H9 (cell line): ENCODE data around the gene GSTA4. TPM values are rescaled to one million over a fixed set of nuclear protein-coding genes. Genes with fewer than 3 reads are reported as not detected.

Experiments
- DNase-seq: peaks from one replicate; pipeline ENCODE4 v3.0.0-alpha.2; 2017
- H2AFZ ChIP-seq: one replicate; pipeline ENCODE4 v1.6.1; 2013; ENCODE audit warnings: mild to moderate bottlenecking, low read length, control low read depth, moderate library complexity
- H2AK5ac ChIP-seq: 2 replicates; pipeline ENCODE4 v1.6.1; 2013; ENCODE audit warnings: low read length, control low read depth, mixed read lengths; ENCODE audit not compliant: insufficient read length
- H2BK120ac ChIP-seq: one replicate; pipeline ENCODE4 v1.6.1; 2013; ENCODE audit warnings: low read depth, mild to moderate bottlenecking, low read length, control low read depth, inconsistent platforms; ENCODE audit not compliant: poor library complexity, severe bottlenecking
- H2BK12ac ChIP-seq: 2 replicates; pipeline ENCODE4 v1.6.1; 2013; ENCODE audit warnings: low read length, control low read depth, mixed read lengths, low read depth; ENCODE audit not compliant: insufficient read length
- H2BK15ac ChIP-seq: 2 replicates; pipeline ENCODE4 v1.6.1; 2013; ENCODE audit warnings: low read depth, low read length, control low read depth
- H2BK20ac ChIP-seq: one replicate; pipeline ENCODE4 v1.6.1; 2013; ENCODE audit warnings: low read depth, mild to moderate bottlenecking, low read length, control low read depth, inconsistent platforms; ENCODE audit not compliant: poor library complexity, severe bottlenecking
- H2BK5ac ChIP-seq: 2 replicates; pipeline ENCODE4 v1.6.1; 2013; ENCODE audit warnings: low read length, control low read depth, mixed read lengths; ENCODE audit not compliant: insufficient read length
- H3K14ac ChIP-seq: 2 replicates; pipeline ENCODE4 v1.6.1; 2013; ENCODE audit warnings: low read length, control low read depth; ENCODE audit not compliant: insufficient read depth
- H3K18ac ChIP-seq: 2 replicates; pipeline ENCODE4 v1.6.1; 2013; ENCODE audit warnings: low read depth, mild to moderate bottlenecking, mixed read lengths, low read length, control low read depth; ENCODE audit not compliant: insufficient read length
- H3K23ac ChIP-seq: 2 replicates; pipeline ENCODE4 v1.6.1; 2013; ENCODE audit warnings: low read length, control low read depth, mixed read lengths, low read depth; ENCODE audit not compliant: insufficient read length
- H3K23me2 ChIP-seq: 2 replicates; pipeline ENCODE4 v1.6.1; 2013; ENCODE audit warnings: low read depth, mild to moderate bottlenecking, mixed read lengths, low read length, control low read depth; ENCODE audit not compliant: insufficient read length, poor library complexity, severe bottlenecking
- H3K27ac ChIP-seq: 2 replicates; pipeline ENCODE4 v1.5.1; 2013; ENCODE audit warnings: low read length, control low read depth, mixed read lengths, low read depth; ENCODE audit not compliant: insufficient read length
- H3K27me3 ChIP-seq: 2 replicates; pipeline ENCODE4 v1.6.1; 2013; ENCODE audit warnings: low read length, control low read depth, inconsistent platforms; ENCODE audit not compliant: insufficient read depth
- H3K4ac ChIP-seq: 2 replicates; pipeline ENCODE4 v1.6.1; 2013; ENCODE audit warnings: low read depth, mild to moderate bottlenecking, control low read depth, inconsistent platforms, low read length, moderate library complexity
- H3K4me1 ChIP-seq: 2 replicates; pipeline ENCODE4 v1.6.1; 2013; ENCODE audit warnings: low read length, control low read depth, inconsistent platforms; ENCODE audit not compliant: insufficient read depth
- H3K4me2 ChIP-seq: 2 replicates; pipeline ENCODE4 v1.6.1; 2013; ENCODE audit warnings: low read length, control low read depth, mixed read lengths; ENCODE audit not compliant: insufficient read length, insufficient read depth
- H3K56ac ChIP-seq: 2 replicates; pipeline ENCODE4 v1.6.1; 2013; ENCODE audit warnings: low read depth, mild to moderate bottlenecking, mixed read lengths, low read length, control low read depth; ENCODE audit not compliant: insufficient read length
- H3K79me1 ChIP-seq: 2 replicates; pipeline ENCODE4 v1.6.1; 2013; ENCODE audit warnings: low read depth, mild to moderate bottlenecking, moderate library complexity, low read length, control low read depth, inconsistent platforms; ENCODE audit not compliant: insufficient read depth, poor library complexity, severe bottlenecking
- H3K79me2 ChIP-seq: 2 replicates; pipeline ENCODE4 v1.6.1; 2013; ENCODE audit warnings: low read length, control low read depth, inconsistent platforms; ENCODE audit not compliant: insufficient read depth
- H3K9ac ChIP-seq: 2 replicates; pipeline ENCODE4 v1.6.1; 2013; ENCODE audit warnings: low read length, control low read depth, mixed read lengths; ENCODE audit not compliant: insufficient read length; ENCODE audit errors: extremely low read depth
- H3K9me3 ChIP-seq: one replicate; pipeline ENCODE4 v1.6.1; 2013; ENCODE audit warnings: low read depth, low read length, inconsistent platforms; ENCODE audit not compliant: control insufficient read depth
- H3T11ph ChIP-seq: one replicate; pipeline ENCODE4 v1.6.1; 2013; ENCODE audit warnings: mild to moderate bottlenecking, low read length, control low read depth, inconsistent platforms
- H4K20me1 ChIP-seq: one replicate; pipeline ENCODE4 v1.6.1; 2013; ENCODE audit not compliant: control insufficient read depth, insufficient read length, insufficient read depth
- H4K5ac ChIP-seq: 2 replicates; pipeline ENCODE4 v1.6.1; 2013; ENCODE audit warnings: low read depth, mild to moderate bottlenecking, mixed read lengths, low read length, control low read depth; ENCODE audit not compliant: insufficient read length
- H4K8ac ChIP-seq: replicated peaks from 2 replicates; pipeline ENCODE4 v1.6.1; 2013; ENCODE audit warnings: low read length, control low read depth, mixed read lengths, low read depth; ENCODE audit not compliant: insufficient read length
- H4K91ac ChIP-seq: 2 replicates; pipeline ENCODE4 v1.6.1; 2013; ENCODE audit warnings: low read depth, mild to moderate bottlenecking, moderate library complexity, mixed read lengths, low read length, control low read depth; ENCODE audit not compliant: insufficient read length
- H3K27ac Mint-ChIP-seq, 3 experiments: 2 replicates in 2 of 3; 3 replicates in 1 of 3; pipeline ENCODE4 v1.8.0; 2020 to 2021; ENCODE audit warnings: mixed read lengths in 3 of 3, mild to moderate bottlenecking in 1 of 3, moderate library complexity in 1 of 3
- H3K27me3 Mint-ChIP-seq: 2 replicates; pipeline ENCODE4 v1.8.0; 2021; ENCODE audit warnings: low read depth, mild to moderate bottlenecking, moderate library complexity, mixed read lengths
- H3K36me3 Mint-ChIP-seq, 3 experiments: 2 replicates in 2 of 3; 3 replicates in 1 of 3; pipeline ENCODE4 v1.8.0; 2020 to 2021; ENCODE audit warnings: low read depth in 3 of 3, mixed read lengths in 3 of 3; ENCODE audit not compliant: insufficient read depth in 1 of 3
- H3K4me1 Mint-ChIP-seq, 2 experiments: 2 replicates each; pipeline ENCODE4 v1.8.0; 2020; ENCODE audit warnings: mixed read lengths in 2 of 2
- H3K4me3 Mint-ChIP-seq, 2 experiments: 2 replicates in 1 of 2; 3 replicates in 1 of 2; pipeline ENCODE4 v1.8.0; 2020 to 2021; ENCODE audit warnings: mild to moderate bottlenecking in 2 of 2, mixed read lengths in 2 of 2, moderate library complexity in 1 of 2
- H3K9me3 Mint-ChIP-seq, 2 experiments: 2 replicates in 1 of 2; 3 replicates in 1 of 2; pipeline ENCODE4 v1.8.0; 2020; ENCODE audit warnings: mild to moderate bottlenecking in 2 of 2, mixed read lengths in 2 of 2, moderate library complexity in 1 of 2
- WGBS: extraction: QIAGEN DNeasy Blood & Tissue Kit; methylation state at CpG from one replicate; pipeline ENCODE4 v1.1.7; 2013; ENCODE audit warnings: missing lambda C conversion rate, low lambda C conversion rate, mixed read lengths; ENCODE audit not compliant: insufficient read length; ENCODE audit errors: extremely low coverage; 5-methylcytosine and 5-hydroxymethylcytosine counted together
- total RNA-seq: library from RNA; stranded (reverse); gene quantifications from 2 replicates; pipeline ENCODE4 v1.2.1, GENCODE V29; 2021
- TF ChIP-seq, protein P1 (sequence below): fragments of 200-600 bp; sonication (generic); conservative IDR thresholded peaks from 3 replicates; pipeline ENCODE4 v1.8.0; 2021; ENCODE audit warnings: antibody characterized with exemption, mild to moderate bottlenecking

GSTA4 gene
- total RNA-seq, 1 experiment from 2014 or later: 32.1 TPM

DNA sequence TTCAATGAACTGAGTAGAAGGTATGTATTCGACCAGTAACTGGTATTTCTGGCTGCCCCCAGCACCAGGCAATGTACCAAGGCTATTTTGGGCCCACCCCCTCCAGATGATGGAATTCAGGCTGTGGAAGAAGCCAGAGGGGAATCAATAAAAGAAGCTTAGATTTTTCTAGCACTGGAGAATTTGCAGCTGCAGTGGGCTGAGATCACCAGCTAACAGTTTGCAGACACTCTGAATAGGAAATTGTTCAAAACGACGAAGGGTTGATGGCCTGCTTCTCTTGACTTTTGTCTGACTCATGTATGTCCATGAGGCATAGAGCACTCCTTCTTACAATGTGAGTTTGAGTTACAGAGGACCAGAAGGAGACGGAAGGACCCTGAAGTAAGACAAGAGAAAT is 37.8 kb upstream of the GSTA4 start:
- H4K8ac ChIP-seq: no peak overlapping the region
- no peak overlapping the region for H4K91ac ChIP-seq
- no peak overlapping the region for H2BK12ac ChIP-seq
- no peaks in the 10 kb centered on the region for H3K27me3 ChIP-seq
- no peak overlapping the region for H3K56ac ChIP-seq
- H3K79me1 ChIP-seq: no peaks in the 10 kb centered on the region
- H3K9me3 ChIP-seq: no peaks in the 10 kb centered on the region
- no peak overlapping the region for H2BK20ac ChIP-seq
- no peak overlapping the region for H3K14ac ChIP-seq
- WGBS: no CpG with 5 or more reads among the region's 4 CpGs
- TF ChIP-seq, protein P1, sequence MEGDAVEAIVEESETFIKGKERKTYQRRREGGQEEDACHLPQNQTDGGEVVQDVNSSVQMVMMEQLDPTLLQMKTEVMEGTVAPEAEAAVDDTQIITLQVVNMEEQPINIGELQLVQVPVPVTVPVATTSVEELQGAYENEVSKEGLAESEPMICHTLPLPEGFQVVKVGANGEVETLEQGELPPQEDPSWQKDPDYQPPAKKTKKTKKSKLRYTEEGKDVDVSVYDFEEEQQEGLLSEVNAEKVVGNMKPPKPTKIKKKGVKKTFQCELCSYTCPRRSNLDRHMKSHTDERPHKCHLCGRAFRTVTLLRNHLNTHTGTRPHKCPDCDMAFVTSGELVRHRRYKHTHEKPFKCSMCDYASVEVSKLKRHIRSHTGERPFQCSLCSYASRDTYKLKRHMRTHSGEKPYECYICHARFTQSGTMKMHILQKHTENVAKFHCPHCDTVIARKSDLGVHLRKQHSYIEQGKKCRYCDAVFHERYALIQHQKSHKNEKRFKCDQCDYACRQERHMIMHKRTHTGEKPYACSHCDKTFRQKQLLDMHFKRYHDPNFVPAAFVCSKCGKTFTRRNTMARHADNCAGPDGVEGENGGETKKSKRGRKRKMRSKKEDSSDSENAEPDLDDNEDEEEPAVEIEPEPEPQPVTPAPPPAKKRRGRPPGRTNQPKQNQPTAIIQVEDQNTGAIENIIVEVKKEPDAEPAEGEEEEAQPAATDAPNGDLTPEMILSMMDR: no peak
- no peak overlapping the region for H3K4ac ChIP-seq
- no peak overlapping the region for H2AFZ ChIP-seq
- no peak overlapping the region for H3K23ac ChIP-seq
- peaks cover 0 to 35% (median 23%) of the 10 kb centered on the region in 3 experiments; a peak in 5 of 7 replicates for H3K36me3 Mint-ChIP-seq
- H3K9me3 Mint-ChIP-seq: no peaks in the 10 kb centered on the region
- H3K4me1 ChIP-seq: no peaks in the 10 kb centered on the region
- DNase-seq: no peak
- no peaks in the 10 kb centered on the region for H3K23me2 ChIP-seq
- H4K5ac ChIP-seq: no peak overlapping the region
- H3K27me3 Mint-ChIP-seq: no peaks in the 10 kb centered on the region
- H3T11ph ChIP-seq: no peak overlapping the region
- no peak overlapping the region for H2AK5ac ChIP-seq
- H2BK5ac ChIP-seq: no peak overlapping the region
- H3K27ac Mint-ChIP-seq: no peak overlapping the region
- H4K20me1 ChIP-seq: no peaks in the 10 kb centered on the region
- H3K18ac ChIP-seq: no peak overlapping the region
- H2BK120ac ChIP-seq: no peak overlapping the region
- no peak overlapping the region for H3K9ac ChIP-seq
- no peaks in the 10 kb centered on the region for H3K4me1 Mint-ChIP-seq
- H3K4me3 Mint-ChIP-seq: no peak overlapping the region
- H3K27ac ChIP-seq: no peak overlapping the region
- no peaks in the 10 kb centered on the region for H3K79me2 ChIP-seq
- H3K4me2 ChIP-seq: no peak overlapping the region
- H2BK15ac ChIP-seq: no peak overlapping the region
